ENCODE results near the gene IL24.
"Not testable (repeated sequence)": the region's sequence is repeated elsewhere in the genome, so short reads cannot be mapped to it uniquely, and the experiment has no call there.

Gene IL24

GRCh38 chr1:206905295-206906164 is 8.3 kb downstream of the IL24 start:
- no peak for DNase-seq

DNA sequence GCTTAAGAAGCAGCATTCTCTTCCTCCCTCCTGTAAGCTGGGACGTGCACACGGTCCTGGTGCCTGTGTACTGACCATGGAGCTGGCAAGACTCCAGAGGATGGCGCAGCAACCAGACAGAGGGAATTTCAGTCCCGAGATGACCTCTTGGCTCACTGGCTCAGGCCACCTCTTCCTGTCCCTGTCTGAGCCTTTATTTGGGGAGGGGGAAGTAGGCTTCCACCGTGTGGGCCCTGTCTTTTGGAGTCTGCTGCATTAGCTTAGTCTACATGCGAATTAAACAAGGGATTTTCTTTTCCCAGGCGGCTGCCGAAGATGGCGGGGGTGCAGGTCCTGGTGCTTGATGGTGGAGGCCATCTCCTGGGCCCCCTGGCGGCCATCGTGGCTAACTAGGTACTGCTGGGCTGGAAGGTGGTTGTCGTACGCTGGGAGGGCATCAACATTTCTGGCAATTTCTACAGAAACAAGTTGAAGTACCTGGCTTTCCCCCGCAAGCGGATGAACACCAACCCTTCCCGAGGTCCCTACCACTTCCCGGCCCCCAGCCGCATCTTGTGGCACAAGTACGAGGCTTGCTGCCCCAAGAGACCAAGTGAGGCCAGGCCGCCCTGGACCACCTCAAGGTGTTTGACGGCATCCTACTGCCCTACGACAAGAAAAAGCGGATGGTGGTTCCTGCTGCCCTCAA is 10.2 kb downstream of the IL24 start:
- peak; percentile 54 to 82 for DNase-seq

DNA sequence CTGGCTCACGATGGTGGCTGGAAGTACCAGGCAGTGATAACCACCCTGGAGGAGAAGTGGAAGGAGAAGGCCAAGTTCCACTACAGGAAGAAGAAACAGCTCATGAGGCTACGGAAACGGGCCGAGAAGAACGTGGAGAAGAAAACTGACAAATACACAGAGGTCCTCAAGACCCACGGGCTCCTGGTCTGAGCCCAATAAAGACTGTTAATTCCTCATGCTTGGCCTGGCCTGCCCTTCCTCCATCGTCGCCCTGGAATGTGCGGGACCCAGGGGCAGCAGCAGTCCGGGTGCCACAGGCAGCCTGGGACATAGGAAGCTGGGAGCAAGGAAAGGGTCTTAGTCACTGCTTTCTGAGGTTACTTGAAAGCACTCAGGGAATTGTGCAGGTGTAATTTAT is 10.8 kb downstream of the IL24 start:
- DNase-seq = no peak

GRCh38 chr1:206909161-206909882 is 12.1 kb downstream of the IL24 start:
- DNase-seq = peak in 1 of 2 experiments; percentile 19

- no peak for DNase-seq
These were observed 12.7 kb downstream of the IL24 start for GRCh38 chr1:206909883-206910318.

DNA sequence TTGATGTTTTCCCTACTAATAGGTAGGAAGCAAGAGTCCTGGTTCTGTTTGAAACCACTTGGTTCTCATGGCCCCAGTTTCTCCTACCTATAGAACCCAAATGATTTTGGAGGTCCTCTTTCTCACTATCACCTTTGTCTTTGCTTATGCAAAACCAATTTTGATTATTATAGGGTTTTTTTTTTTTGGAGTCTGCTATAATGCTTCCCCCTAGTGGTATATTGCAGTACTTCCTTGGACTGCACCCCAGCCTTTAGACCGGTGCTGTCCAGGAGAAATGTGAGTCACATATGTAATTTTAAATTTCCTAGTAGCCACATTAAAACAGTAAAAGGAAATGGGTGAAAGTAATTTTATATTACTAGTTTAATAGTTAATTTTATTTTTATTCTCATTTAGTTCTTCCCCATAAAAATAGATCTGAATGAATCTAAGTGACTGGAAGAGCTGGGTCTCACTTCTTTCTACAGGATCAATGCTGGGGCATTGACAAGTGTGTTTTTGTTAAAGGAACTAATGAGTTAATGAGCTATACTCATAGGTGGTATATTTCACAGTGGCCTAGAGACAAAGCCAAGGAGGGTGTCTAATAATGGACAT is 13.9 kb downstream of the IL24 start:
- no peak for DNase-seq

DNA sequence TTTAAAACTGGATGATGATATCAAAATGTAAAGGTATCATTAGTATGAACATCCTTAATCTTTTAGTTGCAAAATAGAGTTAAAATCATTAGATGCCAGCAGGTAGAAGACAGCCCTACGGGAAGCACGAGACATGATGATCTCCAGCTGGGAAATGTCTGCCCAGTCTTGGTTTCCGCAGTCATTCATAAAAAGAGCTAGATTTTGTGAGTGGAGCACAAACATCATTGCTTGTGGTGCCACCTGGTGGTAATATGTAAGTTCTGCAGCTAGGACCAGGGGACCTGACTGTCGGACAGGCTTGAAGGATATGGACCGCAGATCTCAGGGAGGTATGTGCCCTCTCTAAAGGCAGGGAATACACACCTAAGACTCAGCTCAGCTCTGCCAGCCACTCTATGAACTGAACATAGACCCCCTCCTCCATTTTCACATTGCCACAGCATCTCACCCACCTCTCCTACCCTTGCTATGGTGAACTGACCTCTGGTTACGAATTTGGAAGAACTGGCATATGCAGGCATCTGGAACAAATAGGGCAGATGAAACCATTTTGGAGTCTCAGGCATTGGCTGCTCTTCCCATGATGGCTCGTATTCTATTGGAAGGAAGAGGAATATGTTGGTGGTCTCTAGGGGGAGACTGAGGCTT is 15.3 kb downstream of the IL24 start:
- peak; percentile 76 for DNase-seq

DNA sequence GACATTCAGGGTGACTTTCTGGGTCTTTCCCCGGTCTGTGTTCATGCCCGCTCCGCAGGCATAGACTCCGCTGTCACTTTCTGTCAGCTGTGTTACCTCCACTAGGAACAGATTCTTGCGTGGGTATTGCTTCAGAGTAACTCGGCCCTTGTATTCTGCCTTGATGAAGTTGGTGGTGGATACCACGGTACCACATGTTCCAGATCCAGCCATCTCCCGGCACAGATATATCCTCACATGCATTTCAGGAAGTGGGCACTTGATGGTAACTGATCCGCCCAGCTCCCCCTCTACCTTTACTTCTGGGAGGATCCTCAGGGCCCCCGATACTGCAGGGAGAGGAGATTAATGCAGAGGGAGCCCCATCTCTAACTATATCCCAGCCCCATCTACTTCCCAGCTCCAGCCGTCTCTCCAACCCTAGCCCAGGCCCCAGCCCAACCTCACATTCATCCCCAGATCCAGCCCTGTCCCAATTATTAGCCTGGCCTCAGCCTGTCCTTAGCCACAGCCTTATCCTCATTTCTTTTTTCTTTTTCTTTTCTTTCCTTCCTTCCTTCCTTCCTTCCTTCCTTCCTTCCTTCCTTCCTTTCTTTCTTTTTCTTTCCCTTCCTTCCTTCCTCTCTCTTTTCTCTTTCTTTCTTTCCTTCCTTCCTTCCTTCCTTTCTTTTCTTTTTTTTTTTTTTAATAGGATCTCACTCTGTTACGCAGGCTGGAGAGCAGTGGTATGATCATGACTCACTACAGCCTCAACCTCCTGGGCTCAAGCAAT is 16.7 kb downstream of the IL24 start:
- no peak for DNase-seq

GRCh38 chr1:206915030-206915735 is 17.9 kb downstream of the IL24 start:
- no peak for DNase-seq

DNA sequence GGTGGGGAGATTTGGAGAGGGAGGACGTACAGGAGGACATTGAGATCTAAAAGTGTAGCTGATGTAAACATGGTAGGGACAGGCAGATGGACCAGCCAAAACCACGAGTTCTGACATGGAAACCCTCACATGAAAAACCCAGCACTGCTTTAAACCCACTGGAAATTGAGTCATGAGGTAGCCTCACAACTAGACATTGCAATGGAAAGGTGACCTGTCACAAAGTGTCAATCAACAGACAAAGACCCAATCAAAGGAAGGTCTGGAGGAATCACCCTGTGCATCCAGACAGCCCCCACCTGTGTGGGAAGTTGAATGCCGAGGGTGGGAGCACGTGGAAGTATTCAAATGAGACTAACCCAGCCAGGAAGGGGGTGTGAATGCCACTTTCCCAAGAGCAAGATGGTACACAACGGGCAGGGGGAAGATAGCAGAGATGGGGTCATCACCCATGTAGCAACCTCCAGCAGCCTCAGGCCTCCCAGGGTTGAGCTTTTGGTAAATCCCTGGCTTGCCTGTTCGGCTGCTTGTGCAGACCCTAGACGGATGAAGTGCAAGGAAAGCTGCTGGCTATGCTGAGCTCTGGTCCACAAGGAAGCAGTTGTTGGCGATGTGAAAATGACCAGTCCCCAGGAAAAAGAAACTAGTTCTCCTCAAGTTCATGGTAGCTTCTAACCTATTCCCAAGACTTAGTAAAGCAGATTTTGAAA is 18.9 kb downstream of the IL24 start:
- DNase-seq = no peak

DNA sequence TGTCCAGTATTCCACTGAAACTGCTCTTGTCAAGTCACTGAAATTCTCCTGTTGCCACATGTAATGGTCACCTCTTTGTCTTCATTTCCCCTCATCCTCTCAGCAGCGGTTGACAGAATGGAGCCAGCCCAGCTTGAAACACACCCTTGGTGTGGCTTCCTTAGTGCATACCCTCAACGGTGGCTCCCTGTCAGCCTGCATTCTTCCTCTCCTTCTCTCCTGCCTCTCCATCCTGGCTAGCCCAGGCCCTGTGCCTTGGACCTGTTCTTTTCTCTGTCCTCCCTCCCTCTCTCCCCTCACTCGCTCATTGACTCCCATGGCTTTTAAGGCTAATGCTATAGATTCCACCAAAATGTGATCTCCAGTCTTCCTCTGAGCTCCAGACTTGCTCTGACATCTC is 20.8 kb downstream of the IL24 start:
- no peak for DNase-seq

GRCh38 chr1:206921772-206922265 is 24.6 kb downstream of the IL24 start, which contains the start of gene FCMR:
TSS of gene FCMR (minus strand) at chr1:206921941. CDS start at chr1:206921854, 87 bp downstream.
- DNase-seq = no peak

DNA sequence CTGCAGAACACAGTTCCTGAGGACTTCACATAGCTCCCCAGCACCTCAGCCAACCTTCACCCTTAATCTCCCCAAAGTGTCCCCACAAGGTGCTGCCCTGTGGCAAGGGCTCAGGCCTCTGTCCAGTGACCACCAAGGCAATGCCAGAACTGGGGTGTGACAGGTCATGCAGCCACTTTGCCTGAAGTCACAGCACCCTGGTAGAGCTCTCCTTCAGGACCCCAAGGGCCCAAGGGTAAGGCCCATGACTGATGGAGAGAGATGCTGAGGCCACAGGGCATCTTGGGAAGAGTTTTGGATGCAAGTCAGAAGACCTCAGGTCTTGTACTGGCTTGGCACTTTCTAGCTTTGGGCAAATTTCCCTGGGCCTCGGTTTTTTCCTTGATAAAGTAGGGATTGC is 25.3 kb downstream of the IL24 start:
- no peak for DNase-seq

DNA sequence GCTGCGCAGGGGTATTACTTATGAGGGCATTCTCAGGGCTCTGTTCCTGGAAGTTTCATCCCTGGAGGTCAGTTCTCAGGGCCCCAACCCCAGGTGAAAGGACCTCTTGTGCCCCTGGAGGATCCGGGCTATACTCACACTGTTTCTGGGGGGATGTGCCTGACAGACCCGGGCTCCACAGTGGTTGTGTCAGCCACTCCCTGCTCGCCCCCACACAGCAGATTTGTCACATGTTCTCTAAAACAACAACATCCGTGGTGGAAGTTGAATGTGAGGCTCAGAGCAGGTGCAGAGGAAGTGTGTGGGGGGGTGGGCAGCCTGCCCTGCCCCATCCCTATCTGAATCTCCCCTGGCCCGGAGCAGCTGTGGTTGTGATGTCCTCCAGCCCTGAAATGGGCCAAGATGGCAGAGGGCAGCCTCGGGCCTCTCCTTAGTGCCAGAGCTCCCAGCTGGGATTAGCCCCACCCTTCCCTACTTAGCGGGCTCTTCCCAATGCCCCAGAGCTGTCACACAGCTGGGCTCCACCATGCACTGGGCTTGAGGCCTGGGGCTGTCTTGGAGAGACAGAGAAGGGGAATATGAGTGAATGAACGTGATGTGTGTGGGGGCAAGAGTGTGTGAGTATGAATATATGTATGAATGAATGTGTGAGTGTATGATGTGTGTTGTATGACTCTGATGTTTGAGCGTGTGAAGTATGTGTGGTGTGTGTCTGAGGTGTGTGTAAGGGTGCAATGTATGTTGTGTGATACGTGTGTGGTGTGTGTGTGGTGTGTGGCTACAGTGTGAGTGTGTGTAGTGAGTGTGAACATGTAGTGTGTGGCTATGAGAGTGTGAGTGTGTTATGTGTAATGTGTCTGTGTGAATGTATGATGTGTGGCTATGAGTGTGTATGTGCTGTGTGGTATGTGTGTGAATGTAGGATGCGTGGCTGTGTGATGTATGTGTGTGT is 26.0 kb downstream of the IL24 start:
- DNase-seq = no peak

- not testable (repeated sequence) for DNase-seq
These were observed 26.8 kb downstream of the IL24 start for GRCh38 chr1:206923961-206924557.

DNA sequence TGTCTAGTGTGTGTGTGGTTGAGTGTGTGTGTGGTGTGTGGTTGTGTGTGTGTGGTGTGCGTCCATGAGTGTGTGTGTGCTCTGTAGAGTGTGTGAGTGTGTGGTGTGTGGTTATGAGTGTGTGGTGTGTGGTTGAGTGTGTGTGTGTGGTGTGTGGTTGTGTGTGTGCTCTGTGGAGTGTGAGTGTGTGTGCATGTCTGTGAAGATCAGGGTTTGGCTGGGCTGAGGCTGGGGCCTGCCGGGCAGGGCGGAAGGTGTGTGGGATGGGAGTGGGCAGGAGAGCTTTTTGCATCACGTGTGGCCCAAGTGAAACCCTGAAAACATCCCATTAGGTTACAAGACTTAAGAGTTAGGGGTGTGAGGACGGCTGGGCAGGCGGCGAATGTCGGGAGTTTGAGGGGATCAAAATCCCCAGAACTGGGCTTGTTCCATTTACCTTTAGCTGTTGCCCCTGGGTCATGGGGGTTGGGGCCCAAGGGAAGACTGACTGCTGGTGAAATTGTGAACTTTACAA is 27.4 kb downstream of the IL24 start:
- DNase-seq = no peak

GRCh38 chr1:206925106-206925736 is 28.0 kb downstream of the IL24 start:
- DNase-seq = no peak

GRCh38 chr1:206926286-206926685 is 29.0 kb downstream of the IL24 start:
- no peak for DNase-seq
